ENCODE measurements around the gene STAC2. TPM values are rescaled to one million over a fixed set of nuclear protein-coding genes. Genes with fewer than 3 reads are reported as not detected.
A peak's percentile ranks its signal among the peaks of the same experiment; 100 is the strongest.

The STAC2 gene
- total RNA-seq, 1 donor from 2014 or later: 7.9 TPM

DNA sequence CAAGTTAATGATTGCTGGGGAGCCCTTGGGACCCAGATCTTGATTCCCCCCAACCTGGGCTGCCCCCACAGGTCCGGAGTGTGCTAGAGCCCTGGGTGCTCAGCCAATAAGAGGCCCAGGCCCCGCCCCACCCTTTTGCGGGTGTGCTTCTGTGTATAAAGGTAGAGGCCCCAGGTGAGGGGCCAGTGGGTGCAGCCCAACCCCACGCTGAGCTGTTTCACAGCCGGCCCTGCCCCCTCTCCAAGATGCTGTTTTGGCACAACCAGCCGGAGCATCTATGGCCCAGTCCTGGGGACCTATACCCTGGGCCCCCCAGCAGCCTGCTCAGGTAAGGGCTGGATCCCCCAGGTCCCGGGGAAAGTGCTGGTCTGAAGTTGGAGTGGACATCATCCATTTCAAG, 11.8 kb upstream of the STAC2 start:
- Histone ChIP-seq H3K27ac (no peak overlapping the region), H3K27me3 (no peaks in the 10 kb centered on the region), H3K9me3 (no peaks in the 10 kb centered on the region), H3K36me3 (no peaks in the 10 kb centered on the region), H3K4me1 (peaks cover 0 to 8% of the 10 kb centered on the region in 2 donors), H3K4me3 (no peak overlapping the region)
- TF ChIP-seq, protein P1, sequence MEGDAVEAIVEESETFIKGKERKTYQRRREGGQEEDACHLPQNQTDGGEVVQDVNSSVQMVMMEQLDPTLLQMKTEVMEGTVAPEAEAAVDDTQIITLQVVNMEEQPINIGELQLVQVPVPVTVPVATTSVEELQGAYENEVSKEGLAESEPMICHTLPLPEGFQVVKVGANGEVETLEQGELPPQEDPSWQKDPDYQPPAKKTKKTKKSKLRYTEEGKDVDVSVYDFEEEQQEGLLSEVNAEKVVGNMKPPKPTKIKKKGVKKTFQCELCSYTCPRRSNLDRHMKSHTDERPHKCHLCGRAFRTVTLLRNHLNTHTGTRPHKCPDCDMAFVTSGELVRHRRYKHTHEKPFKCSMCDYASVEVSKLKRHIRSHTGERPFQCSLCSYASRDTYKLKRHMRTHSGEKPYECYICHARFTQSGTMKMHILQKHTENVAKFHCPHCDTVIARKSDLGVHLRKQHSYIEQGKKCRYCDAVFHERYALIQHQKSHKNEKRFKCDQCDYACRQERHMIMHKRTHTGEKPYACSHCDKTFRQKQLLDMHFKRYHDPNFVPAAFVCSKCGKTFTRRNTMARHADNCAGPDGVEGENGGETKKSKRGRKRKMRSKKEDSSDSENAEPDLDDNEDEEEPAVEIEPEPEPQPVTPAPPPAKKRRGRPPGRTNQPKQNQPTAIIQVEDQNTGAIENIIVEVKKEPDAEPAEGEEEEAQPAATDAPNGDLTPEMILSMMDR (IDR thresholded peaks at IDR 0.05): no peak
- DNase-seq (ENCODE audit: low spot score in 2 of 2): peak in 1 of 2 donors; percentile 57
- intact Hi-C loops (cut with DNase I): no loop called here

DNA sequence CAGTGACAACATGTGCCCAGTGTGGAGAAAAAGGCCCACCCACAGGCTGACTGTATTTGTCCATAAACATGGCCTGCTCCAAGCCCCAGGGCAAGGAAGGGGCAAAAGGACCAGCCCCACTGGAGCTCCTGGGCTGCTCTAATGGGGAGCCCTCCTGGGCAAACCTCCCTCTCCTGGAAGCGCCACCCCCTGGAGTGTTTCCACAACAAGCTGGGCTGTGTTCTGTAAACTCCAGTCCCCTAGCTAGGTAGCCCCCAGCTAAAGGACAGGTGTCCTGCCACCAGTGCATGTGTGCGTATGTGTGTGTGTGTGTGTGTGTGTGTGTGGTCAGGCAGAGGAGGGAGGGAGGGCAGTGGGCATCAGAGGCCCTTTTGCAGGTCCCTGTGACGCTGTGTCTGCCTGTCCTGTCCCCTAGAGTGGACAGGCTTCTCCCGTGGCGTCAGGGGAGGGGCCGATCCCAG, 11.3 kb upstream of the STAC2 start:
- TF ChIP-seq, protein P1 (IDR thresholded peaks at IDR 0.05): no peak
- Histone ChIP-seq H3K36me3 (no peaks in the 10 kb centered on the region), H3K27ac (no peak overlapping the region), H3K27me3 (no peaks in the 10 kb centered on the region), H3K4me3 (no peak overlapping the region), H3K4me1 (peaks cover 0 to 10% of the 10 kb centered on the region in 2 donors), H3K9me3 (no peaks in the 10 kb centered on the region)
- DNase-seq (ENCODE audit: low spot score in 2 of 2): peak in 1 of 2 donors; percentile 56
- intact Hi-C loops (cut with DNase I): no loop called here

DNA sequence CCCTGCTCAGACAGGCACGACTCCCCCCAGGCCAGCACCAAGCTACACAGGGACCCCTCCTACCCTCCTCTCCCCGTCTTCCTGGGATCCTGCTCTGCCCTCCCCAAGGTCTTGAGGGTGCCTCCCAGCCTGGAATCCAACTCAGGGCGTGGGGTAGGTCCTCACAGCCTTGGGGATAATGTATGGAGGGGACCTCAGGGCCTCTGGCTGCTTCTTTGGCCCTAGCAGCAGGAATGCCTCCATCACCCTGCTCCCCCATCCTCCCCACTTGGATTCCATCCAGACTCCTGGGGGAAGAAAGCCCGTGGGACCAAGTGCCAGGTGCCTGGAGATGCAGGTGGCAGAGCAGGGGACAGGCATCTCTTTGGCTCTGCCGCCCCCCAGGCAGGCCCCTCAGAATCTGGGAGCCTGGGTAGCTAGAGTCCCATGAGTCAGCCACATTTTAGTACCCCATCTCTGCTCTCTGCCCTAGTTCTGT, 10.7 kb upstream of the STAC2 start:
- Histone ChIP-seq H3K4me3 (no peak overlapping the region), H3K9me3 (no peaks in the 10 kb centered on the region), H3K4me1 (peaks cover 4 to 15% of the 10 kb centered on the region in 2 donors), H3K27me3 (no peaks in the 10 kb centered on the region), H3K27ac (no peak overlapping the region), H3K36me3 (no peaks in the 10 kb centered on the region)
- DNase-seq (ENCODE audit: low spot score in 2 of 2): peak in 1 of 2 donors; percentile 51
- TF ChIP-seq, protein P1 (IDR thresholded peaks at IDR 0.05): no peak
- intact Hi-C loops (cut with DNase I): no loop called here

DNA sequence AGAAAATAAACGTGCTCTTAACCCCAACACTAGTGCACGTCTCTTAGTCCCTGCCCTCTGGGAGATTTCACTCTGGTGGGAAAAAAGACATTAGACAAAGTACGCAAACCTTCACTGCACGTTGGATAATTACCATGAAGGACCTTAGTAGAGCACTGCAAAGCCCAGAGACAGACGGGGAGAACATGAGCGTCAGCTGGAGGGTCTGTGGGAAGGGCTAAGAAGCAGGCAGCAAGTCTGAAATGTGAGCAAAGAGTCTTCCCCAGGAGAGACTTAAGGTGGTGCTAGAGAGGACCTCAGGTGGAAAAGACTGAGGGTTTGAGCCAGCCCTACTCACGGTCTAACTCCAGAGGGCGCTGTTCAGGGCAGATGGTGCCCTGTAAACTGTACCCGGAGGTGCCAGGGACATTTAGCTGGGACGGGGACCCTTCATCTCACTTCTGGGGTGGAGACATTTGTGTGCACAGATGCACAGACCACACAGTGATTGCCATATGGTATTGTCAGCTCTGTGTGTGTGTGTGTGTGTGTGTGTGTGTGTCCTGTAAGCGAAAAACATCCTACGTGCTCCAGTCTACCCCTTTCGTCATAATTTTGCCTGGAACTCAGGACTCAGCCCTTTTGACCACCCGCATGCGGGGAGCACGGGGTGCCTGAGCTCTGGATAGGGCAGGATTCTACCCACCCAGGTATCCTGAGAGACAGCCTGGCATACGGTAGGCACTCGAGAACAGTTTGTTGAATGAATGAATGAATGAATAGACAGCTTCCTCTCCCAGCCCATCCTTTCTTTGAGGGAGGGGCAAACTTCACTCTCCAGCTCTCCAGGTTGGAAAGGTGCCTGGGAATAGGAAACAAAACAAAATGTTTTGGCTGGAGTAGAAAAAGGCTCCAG, 10.1 kb upstream of the STAC2 start:
- intact Hi-C loops (cut with DNase I): no loop called here
- peak in 1 of 2 donors; percentile 55 for DNase-seq (ENCODE audit: low spot score in 2 of 2)
- TF ChIP-seq, protein P1 (IDR thresholded peaks at IDR 0.05): peak; percentile 29 to 57 (median 35)
- Histone ChIP-seq H3K27ac (no peak overlapping the region), H3K4me1 (peaks cover 6 to 22% of the 10 kb centered on the region in 2 donors), H3K4me3 (no peak overlapping the region), H3K9me3 (no peaks in the 10 kb centered on the region), H3K27me3 (no peaks in the 10 kb centered on the region), H3K36me3 (no peaks in the 10 kb centered on the region)

DNA sequence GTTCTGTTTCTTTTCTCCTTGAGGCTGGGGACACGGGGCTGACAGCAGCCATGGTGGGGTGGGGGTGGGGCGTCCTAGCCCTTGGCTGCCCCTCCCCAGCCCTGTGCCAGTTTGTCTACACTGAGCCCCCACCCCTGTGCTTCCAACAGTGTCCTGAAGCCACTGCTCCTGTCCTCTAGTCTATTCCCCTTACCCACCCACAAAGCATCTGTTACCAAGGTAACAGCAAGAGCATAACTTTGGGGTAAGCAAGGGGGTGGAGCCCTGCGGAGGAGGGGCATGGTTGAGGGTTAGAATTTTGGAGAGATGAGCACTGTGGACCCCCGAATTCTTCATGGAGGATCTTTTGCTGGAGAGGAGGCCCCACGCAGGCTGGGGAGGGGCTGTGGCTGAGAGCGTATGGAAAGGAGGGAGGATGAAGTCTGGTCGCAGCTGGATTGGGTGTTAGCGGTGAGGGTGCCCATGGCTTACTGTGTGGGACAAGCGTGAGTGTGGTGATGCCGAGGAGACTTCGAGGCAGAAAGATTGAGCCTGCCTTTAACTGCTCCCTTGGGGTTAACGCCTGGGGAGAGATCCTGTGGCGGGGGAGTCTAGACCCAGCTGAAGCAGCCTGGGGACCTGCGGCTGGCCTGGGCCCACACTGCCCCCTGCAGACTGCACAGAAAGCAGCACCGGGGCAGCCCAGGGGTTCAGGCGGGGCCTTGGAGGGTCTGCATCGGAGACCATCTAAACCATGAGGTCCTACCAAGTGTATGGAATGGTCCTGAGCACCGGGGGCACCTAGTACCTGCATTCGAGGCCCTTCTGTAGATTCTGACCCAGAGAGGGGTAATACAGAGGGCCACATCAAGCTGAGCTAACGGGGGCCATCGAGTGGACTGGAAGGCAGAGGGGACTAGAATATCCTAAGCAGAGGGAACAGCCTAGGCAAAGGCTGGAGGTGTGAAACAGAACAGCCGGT, 6.1 kb upstream of the STAC2 start:
- no peaks in the 10 kb centered on the region for H3K27me3 ChIP-seq

More for the DNA sequence above, 6.1 kb upstream of the STAC2 start:
- Histone ChIP-seq H3K27ac (peak overlapping the region in 1 of 2 donors; percentile 43), H3K9me3 (no peaks in the 10 kb centered on the region), H3K36me3 (no peaks in the 10 kb centered on the region), H3K4me3 (peak overlapping the region in 1 of 2 donors; percentile 38), H3K4me1 (peaks cover 6 to 14% of the 10 kb centered on the region in 2 donors)
- TF ChIP-seq, protein P1 (IDR thresholded peaks at IDR 0.05): peak; percentile 81 to 94 (median 85)
- DNase-seq (ENCODE audit: low spot score in 2 of 2): no peak
- intact Hi-C loops (cut with DNase I): loop anchor here (1.0 to 5.0 kb wide), 4 partner anchors 25 to 250 kb away; partner anchors contain the start of genes ARL5C and CACNB1
